HG03439 (cell line): Measurements from ENCODE around the gene LRCH2.
"Not testable (repeated sequence)": the region's sequence is repeated elsewhere in the genome, so short reads cannot be mapped to it uniquely, and the experiment has no call there.

ENCODE experiments used
- ATAC-seq: cut with Tn5 transposase; IDR thresholded peaks from one replicate; pipeline ENCODE4 v1.9.1; 2021; ENCODE audit warnings: mild to moderate bottlenecking, moderate library complexity; ENCODE audit not compliant: unreplicated experiment

The LRCH2 gene, protein sequence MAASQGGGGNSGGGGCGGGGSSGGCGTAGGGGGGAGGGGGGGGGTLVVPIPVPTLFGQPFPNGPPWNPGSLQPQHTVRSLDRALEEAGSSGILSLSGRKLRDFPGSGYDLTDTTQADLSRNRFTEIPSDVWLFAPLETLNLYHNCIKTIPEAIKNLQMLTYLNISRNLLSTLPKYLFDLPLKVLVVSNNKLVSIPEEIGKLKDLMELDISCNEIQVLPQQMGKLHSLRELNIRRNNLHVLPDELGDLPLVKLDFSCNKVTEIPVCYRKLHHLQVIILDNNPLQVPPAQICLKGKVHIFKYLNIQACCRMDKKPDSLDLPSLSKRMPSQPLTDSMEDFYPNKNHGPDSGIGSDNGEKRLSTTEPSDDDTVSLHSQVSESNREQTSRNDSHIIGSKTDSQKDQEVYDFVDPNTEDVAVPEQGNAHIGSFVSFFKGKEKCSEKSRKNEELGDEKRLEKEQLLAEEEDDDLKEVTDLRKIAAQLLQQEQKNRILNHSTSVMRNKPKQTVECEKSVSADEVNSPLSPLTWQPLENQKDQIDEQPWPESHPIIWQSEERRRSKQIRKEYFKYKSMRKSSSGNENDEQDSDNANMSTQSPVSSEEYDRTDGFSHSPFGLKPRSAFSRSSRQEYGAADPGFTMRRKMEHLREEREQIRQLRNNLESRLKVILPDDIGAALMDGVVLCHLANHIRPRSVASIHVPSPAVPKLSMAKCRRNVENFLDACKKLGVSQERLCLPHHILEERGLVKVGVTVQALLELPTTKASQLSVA

DNA sequence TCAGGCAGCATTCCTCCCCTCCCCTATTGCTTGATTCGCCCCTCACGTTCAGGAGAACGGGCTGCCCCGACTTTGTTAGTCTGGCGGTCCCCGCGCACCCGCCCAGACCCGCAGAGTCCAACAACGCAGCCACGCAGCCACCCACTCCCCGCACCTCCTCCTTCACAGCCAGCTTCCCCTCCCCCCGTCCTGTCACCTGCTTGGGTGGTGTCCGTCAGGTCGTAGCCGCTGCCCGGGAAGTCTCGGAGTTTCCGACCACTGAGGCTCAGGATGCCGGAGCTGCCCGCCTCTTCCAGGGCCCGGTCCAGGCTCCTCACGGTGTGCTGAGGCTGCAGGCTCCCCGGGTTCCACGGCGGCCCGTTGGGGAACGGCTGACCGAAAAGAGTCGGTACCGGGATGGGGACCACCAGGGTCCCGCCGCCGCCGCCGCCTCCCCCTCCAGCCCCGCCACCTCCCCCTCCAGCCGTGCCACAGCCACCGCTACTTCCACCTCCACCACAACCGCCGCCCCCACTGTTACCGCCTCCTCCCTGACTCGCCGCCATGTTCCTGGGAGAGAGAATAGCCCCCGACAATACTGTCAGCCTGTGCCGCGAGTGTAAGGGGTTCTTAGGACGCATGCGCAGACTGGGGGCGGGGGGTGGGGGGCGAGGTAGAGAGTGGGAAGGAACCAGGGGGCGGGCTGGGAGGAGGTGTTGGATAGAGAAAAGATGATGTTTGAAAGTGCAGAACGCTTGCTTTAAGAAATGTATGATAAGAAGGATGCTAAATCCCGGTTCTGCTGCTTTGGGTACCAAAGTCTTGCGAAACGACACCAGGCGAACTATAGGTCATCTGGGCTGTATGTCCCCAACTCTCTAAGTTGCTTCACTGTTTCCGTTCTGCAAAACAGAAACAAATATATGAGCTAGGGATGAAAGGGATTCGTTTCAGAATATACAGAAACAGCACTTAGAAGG lies at the start of gene LRCH2:
Gene LRCH2 (minus strand): TSS at position 600 of the 959 bp plus-strand sequence. CDS start 55 bp downstream, at position 545.
- ATAC-seq = no peak

DNA sequence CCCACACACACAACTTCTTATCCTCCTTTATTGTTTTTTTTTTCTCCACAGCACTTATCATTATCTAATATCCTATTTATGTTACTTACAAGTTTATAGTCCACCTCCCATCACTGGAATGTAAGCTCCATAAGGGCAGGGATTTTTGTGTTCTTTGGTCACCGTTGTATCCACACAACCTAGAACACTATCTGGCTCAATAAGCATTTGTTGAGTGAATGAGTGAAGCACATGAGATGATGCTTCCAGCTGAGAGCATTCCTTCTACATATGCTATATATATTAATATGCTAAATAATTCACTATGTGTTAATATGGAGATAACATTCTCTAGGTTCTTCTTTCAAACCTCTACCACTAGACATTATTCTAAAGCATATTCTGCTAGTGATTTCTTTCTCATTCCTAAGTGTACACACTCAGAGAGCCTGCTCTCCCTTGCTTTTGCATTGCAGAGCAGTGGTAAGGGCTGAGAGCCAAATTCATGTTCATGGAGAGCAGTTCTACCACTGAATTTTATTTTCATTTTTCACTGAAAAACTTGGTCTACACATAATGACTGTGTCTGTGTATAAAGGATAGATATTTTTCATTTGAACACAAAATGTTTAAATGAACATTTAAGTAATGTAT lies 35.3 kb upstream of the LRCH2 start:
- ATAC-seq = no peak

DNA sequence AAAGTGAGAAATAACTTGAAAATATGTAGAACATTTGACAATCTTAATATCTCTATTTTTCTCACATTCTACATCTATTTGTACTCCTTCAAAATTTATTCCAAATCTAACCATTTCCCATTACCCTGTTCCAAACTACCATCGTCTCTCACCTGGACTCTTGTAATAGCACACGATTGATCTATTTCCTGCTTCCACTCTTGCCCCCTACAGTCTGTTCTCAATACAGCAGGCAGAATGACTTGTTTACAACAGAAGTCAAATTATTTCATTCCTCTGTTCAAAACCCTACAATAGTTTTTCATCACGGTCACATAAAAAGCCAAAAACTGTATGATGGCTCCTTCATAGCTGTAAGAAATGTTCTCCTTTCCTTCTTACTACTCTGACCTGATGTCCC lies 34.5 kb upstream of the LRCH2 start:
- no peak for ATAC-seq

DNA sequence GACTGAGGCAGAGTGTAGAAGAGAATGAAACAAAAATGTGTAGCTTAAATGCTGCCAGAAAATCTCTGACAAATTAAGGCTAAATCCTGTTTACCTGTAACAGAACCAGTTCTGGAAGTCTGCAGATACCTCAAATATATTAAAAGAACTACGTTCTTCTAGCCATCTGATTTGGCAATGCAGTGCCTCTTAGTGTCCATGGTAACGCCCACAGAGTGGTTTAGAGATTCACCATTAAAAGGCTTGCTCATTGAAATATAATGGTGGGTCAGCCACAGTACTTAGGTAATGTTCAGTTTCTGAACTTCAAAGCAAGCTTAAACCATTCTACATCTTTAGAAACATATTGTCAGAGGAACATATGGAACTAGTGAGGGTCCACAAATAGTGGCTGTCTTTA lies 32.4 kb upstream of the LRCH2 start:
- no peak for ATAC-seq

DNA sequence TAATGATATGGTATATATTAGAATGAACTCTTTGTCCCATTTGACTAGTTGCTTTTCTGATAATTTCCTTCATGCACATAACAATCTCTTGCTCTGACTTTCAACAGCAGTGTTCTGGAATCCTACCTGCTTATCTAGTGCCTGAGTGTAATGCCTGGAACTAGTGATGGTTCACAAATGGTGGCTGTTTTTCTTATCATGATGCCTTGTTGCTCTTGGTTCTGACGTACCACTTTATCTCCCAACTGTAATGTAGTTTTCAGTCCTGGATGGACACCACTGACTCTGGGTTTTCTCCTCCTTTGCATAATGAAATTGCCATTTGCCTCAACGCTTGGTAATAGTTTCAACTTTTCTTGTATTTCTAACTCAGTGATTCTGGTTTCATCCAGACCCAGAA lies 30.1 kb upstream of the LRCH2 start:
- ATAC-seq = no peak

DNA sequence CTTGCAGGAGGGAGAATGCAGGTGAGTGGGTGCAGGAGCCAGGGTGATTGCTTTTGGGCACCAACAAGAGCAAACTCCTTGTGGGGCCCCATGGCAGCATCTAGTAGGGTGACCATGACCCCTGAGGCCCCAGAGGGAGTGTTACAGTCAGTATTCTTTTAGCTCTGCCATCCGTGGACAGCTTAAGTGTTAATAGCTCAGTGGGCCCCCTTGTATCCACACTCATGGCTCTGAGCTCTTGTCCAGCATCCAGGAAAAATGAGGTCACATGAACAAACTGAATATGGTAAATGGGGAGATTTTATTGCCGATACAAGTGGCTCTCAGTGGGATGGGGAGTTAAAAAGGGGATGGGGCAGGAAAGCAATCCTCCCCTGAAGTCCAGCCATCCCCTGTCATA lies 27.3 kb upstream of the LRCH2 start:
- no peak for ATAC-seq

DNA sequence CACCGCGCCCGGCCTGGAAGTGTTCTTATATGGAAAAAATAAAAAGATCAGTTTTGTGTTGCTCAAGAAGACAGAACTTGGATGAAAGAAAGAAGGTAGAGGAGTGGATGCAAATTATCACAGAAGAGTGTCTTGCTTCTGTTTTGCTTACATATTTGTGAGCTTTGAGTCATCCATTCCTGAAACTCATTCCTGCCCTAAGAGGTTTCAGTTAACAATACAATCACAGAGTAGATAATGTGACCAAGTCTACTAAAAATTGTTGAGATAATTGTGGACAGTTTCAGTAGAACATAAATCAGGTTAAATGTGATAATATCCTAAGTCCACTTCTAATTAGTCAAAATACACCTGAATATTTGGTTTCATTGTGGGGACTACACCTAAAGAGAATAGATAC lies 26.4 kb upstream of the LRCH2 start:
- no peak for ATAC-seq

DNA sequence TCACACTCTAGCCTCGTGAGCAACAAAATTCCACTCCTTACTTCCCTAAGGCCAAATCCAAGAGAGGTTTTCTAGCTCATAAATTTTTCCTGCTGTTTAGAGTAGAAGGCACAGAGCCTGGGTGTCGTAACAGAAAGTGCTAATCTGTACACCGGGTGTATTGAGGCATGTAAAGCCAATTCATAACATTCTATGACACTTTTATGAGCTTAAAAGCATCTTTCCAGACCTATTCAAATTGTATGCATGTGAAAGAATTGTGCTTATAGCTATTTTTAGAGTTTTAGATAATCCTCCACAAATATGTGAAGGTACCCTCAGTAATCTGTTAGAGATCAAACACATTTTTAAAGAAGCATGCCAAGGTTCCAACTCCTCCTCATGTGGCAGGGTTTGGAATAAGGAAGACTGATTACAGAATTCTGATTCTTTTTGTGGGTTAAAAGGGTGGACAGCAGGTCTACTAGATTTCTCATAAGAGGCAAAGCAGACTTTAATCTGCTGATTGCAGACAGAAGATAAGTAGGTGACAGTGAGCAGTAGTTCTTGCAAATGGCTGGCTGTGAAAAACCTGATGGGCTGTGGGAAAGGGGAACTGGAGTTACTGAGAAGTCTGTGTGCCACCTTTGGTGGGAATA lies 25.5 kb upstream of the LRCH2 start:
- no peak for ATAC-seq

DNA sequence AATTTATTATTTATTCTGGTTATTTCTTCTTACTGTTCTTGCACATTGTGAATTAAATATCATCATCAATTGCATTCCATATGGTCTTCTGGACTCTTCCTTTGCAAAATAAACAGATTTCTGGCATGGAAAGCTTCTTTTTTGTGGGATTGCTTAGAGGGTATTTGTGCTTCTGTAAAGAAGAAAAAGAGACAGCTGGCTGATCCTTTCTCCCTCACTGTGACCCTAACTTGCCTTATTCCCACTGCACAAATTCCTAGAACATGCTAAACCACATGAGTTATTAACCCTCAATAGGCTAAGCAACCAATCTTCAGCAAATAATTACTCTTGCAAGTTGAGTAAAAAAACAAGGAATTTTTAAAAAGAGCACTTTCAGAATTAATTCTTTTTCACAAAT lies 23.8 kb upstream of the LRCH2 start:
- no peak for ATAC-seq

DNA sequence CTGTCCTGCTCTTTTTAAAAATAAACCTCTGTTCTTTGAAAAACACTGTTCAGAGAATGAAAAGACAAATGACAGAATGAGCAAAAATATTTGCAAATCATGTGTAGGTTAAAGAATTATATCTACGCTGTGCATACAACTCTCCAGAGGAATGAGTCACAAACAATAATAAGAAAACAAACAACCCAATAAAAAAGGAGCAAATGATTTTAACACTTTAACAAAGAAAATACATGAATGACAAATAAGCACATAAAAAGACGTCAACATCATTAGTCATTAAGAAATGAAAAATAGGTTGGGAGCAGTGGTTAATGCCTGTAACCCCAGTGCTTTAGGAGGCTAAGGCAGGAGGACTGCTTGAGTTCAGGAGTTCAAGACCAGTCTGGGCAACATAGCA lies 21.1 kb upstream of the LRCH2 start:
- no peak for ATAC-seq

DNA sequence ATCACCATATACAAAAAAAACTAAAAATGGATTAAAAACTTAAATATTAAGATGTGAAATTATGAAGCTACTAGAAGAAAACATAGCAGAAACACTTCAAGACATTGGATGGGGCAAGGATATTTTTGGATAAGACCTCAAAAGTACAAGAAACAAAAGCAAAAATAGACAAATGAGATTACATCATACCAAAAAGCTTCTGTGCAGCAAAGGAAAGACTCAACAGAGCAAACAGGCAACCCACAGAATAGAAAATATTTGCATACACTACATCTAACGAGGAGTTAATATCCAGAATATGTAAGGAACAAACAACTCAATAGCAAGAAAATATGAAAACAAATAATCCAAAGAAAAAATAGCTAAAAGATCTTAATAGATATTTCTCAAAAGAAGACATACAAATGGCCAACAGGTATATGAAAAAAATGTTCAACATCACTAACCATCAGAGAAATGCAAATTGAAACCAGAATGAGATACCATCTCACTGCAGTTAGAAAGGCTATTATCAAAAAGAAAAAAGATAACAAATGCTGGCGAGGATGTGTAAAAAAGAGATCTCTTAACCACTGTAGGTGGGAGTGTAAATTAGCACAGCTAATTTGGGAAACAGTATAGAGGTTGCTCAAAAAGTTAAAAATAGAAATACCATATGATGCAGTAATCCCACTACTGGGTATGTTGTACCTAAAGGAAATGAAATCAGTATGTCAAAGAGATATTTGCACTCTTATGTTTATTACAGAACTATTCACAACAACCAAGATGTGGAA lies 17.8 kb upstream of the LRCH2 start:
- no peak for ATAC-seq

DNA sequence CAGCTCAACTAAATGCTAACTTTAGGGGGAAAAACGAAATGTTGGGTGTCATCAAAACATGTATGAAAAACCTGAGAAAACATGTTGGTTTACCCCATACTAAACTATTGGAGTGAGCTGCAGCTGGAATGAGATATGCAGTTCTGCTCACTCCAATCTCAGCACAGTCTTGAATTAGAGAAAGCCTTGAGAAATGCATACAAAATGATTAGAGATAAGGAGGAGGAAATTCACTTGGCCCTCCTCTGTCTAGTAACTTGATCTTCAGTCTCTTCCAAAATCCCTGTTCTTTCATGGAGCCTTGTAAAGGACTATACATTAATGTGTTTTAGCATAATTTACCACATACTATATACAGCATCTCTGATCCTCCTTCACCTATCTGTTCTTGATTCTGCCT lies 3.2 kb upstream of the LRCH2 start:
- no peak for ATAC-seq

DNA sequence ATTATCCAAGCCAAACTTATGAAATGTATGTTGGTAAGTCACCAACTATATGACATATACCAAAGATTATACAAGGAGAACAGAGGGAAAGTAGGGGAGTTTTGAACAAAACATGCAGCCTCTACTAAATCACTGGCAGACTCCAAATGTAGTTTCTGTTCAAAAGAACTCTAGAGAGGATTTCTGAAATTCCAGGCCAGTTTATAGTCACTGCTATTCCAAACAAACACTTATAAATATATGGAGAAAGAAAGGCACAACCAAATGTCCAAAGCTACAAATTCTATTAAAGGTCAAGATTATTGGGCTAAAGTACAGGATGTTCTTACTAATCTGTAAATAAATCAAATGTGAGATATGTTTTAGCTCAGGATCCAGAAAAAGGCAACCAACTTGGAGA lies 2.7 kb upstream of the LRCH2 start:
- ATAC-seq = no peak

DNA sequence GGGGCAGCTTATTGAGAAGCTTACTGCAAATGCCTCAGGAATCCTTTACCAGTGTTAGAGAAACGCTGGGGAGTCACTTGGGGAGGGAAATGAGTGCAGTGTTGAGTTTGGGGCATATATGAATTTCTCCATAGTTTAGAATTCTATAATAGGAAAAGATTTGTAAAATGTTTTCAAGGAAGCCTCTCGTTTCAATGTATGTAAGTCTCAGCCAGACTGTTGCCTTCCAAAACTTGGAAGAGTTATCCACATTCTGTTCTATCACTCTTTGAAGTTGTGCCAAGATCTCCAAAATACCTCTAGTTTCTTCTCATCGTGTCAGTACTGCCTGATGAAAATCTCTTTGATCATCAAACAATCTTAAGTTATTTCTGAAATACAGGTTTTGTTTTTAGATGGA lies 565 bp upstream of the LRCH2 start:
- ATAC-seq = no peak

DNA sequence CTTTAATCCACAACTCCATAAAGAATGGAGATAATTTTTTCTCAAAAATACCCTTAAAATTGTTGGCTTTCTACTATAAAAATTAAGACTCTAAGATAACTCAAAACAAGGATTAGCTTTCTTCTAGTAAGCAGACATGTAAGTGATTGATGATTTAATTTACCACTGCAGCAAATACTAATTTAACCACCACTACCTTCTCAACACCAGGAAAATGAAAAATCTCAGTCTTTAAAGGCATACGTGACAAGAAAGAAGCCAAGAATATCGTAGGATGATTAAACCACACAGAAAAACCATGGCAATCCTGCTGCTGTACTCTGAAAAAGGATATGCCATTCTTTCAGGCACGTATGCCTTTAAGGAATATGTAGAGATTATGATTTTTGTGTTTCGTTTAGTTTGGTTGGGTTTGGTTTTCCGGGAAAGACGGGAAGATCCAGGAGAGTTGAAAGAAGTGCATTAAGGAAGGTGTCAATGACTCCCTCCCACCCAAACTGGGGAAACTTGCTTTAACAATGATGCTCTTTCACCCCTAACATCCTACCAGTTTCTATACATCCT lies 881 bp downstream of the LRCH2 start:
- no peak for ATAC-seq

DNA sequence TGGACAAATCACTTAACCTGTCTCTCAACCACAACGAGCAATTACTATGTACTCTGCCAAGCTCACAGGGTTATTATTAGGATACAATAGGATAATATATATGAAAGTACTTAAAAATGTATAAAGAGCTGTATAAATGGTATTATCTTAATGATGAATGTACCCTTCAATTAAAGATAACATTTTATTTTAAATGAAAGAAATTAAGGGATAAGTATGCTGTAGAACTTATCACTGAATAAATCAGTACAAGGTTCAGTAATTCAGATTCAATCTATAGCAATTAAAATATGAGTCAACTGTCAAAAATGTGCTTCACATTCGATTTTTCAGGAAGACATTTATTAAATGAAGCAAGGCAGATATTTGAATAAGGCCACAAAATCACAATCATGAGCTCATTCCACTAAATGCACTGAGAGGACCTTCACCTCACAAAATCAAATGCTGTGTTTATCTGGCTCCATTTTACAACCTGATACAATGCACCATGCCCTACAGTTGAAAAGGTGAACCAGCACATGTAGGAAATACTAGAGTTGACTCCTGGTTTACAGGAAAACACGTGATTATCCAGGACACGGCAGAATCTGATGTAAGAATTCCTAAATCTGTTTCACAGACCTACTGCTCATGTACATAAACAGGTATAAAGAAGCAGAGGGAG lies 4.4 kb downstream of the LRCH2 start:
- ATAC-seq = no peak

DNA sequence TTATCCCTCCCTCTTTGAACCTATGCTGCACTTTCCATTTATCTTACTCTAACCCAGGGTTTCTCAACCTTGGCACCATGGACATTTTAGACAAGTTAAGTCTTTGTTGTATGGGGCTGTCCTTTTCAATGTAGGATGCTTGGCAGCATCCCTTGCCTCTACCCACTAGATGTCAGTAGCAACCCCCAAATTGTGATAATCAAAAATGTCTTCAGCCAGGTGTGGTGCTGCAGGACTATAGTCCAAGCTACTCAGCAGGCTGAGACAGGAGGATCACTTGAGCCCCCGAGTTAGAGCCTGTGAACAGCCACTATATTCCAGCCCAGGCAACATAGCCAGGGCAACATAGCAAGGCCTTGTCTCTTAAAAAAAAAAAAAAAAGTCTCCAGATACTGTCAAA lies 7.0 kb downstream of the LRCH2 start:
- ATAC-seq = no peak

DNA sequence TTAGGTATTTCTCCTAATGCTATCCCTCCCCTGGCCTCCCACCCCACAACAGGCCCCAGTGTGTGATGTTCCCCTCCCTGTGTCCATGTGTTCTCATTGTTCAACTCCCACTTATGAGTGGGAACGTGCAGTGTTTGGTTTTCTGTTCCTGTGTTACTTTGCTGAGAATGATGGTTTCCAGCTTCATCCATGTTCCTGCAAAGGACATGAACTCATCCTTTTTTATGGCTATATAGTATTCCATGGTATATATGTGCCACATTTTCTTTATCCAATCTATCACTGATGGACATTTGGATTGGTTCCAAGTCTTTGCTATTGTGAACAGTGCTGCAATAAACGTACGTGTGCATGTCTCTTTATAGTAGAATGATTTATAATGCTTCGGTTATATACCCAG lies 16.6 kb downstream of the LRCH2 start:
- ATAC-seq = not testable (repeated sequence)

DNA sequence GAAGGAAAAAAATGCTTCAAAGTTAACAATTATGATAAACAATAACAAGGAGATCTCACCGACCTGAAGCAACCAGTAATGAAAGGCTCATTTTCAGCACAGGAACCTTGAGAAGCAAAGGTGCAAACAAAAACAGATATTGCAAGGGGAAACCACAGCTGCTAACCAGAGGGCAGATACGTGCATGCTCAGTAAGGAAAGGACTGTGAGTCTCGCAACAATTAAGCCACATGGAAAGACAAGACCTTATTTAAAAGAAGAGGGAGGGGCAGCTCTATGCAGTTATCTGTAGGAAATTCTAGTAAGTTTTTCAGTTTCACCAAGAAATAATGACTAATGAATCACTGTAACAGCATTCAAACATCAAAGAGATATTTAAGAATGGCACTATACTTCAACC lies 19.3 kb downstream of the LRCH2 start:
- ATAC-seq = no peak
